ENCODE data around the gene MTERF4.

GRCh38 chr2:241074901-241075540 lies 27.1 kb downstream of the MTERF4 start:
- TF ChIP-seq EZH2 (IDR thresholded peaks at IDR 0.05; ENCODE audit: borderline replicate concordance, low read length) = no peak
- TF ChIP-seq CTCF (conservative IDR thresholded peaks at IDR 0.05 in 1 of 2, IDR thresholded peaks at IDR 0.05 in 1 of 2; ENCODE audit: extremely low read depth in 1 of 2, insufficient read depth in 1 of 2, low read depth in 1 of 2, low read length in 2 of 2) = no peak
